Uterus (tissue), 2 donors: ENCODE data around the gene GPATCH4.
"Not testable (repeated sequence)": the region's sequence is repeated elsewhere in the genome, so short reads cannot be mapped to it uniquely, and the experiment has no call there.

Source experiments
- CTCF ChIP-seq, 4 experiments: fragments of 200-600 bp in 2 of 4; fragments of 450-650 bp in 2 of 4; sonication (generic) in 2 of 4; IDR thresholded peaks; one replicate each; pipeline ENCODE4 v1.5.1; 2016 to 2019; ENCODE audit warnings: antibody characterized with exemption in 4 of 4, mild to moderate bottlenecking in 2 of 4, moderate library complexity in 1 of 4
- POLR2A ChIP-seq, 2 donors: fragments of 450-650 bp; IDR thresholded peaks; one replicate each; pipeline ENCODE4 v1.6.1; 2016; ENCODE audit warnings: antibody characterized with exemption in 2 of 2, mild to moderate bottlenecking in 1 of 2, moderate library complexity in 1 of 2

GRCh38 chr1:156587927-156588326 is 13.4 kb downstream of the GPATCH4 start:
- TF ChIP-seq CTCF, POLR2A (IDR thresholded peaks at IDR 0.05): not testable (repeated sequence)
